Upper lobe of left lung (tissue), 4 donors: ENCODE results near the gene TBXA2R.

Source experiments
- EP300 ChIP-seq, 4 donors: sonication (generic); formaldehyde crosslinking; IDR thresholded peaks; one replicate each; pipeline ENCODE4 v1.5.1; 2017; ENCODE audit warnings: antibody characterized with exemption in 4 of 4, control low read depth in 2 of 4
- POLR2A ChIP-seq, 4 donors: fragments of 450-650 bp; IDR thresholded peaks; one replicate each; pipeline ENCODE4 v1.5.1; 2016 to 2017; ENCODE audit warnings: antibody characterized with exemption in 4 of 4, mild to moderate bottlenecking in 2 of 4
- TF ChIP-seq, protein P1 (sequence below), 6 experiments: fragments of 450-650 bp in 4 of 6; fragments of 200-600 bp in 2 of 6; sonication (generic) in 2 of 6; IDR thresholded peaks; one replicate each; pipeline ENCODE4 v1.5.1; 2016 to 2019; ENCODE audit warnings: antibody characterized with exemption in 6 of 6

DNA sequence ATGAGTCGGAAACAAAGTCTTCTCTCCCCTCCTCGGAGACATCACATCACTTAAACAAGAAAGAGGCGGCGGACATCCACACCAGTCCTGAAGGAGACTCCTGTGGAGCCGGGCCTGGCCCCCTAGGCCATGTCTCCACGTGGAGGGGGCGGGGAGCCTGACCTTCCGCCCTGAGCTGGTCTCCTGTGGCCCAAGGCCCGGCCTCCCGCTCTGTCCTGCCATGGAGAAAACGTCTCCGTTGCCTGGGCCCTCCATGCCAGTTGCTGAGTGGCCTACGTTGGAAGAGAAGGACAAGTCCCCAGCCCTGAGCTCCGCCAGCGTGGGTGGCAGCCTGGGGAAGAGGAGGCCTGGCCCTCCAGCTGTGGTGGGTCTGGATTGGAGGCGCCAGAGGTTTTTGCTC is 25.4 kb upstream of the TBXA2R start:
- TF ChIP-seq, protein P1, sequence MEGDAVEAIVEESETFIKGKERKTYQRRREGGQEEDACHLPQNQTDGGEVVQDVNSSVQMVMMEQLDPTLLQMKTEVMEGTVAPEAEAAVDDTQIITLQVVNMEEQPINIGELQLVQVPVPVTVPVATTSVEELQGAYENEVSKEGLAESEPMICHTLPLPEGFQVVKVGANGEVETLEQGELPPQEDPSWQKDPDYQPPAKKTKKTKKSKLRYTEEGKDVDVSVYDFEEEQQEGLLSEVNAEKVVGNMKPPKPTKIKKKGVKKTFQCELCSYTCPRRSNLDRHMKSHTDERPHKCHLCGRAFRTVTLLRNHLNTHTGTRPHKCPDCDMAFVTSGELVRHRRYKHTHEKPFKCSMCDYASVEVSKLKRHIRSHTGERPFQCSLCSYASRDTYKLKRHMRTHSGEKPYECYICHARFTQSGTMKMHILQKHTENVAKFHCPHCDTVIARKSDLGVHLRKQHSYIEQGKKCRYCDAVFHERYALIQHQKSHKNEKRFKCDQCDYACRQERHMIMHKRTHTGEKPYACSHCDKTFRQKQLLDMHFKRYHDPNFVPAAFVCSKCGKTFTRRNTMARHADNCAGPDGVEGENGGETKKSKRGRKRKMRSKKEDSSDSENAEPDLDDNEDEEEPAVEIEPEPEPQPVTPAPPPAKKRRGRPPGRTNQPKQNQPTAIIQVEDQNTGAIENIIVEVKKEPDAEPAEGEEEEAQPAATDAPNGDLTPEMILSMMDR (IDR thresholded peaks at IDR 0.05): no peak
- no peak for TF ChIP-seq EP300 (IDR thresholded peaks at IDR 0.05)
- TF ChIP-seq POLR2A (IDR thresholded peaks at IDR 0.05): no peak
